ENCODE results near the gene HPN.
"Not testable (repeated sequence)": the region's sequence is repeated elsewhere in the genome, so short reads cannot be mapped to it uniquely, and the experiment has no call there.

Gene HPN

GRCh38 chr19:35041548-35042055, at the start of gene HPN:
Gene HPN (plus strand): TSS chr19:35041721. CDS start chr19:35042507, 786 bp downstream.
- no peak for FAIRE-seq

GRCh38 chr19:34992582-34992981, 48.9 kb upstream of the HPN start:
- not testable (repeated sequence) for FAIRE-seq

GRCh38 chr19:34994286-34994642, 47.3 kb upstream of the HPN start:
- FAIRE-seq = no peak

- no peak for FAIRE-seq
Measured at GRCh38 chr19:34994643-34995541, 46.6 kb upstream of the HPN start.

- no peak for FAIRE-seq
Measured at GRCh38 chr19:34995551-34995950, 46.0 kb upstream of the HPN start.

GRCh38 chr19:34997071-34997617, 44.4 kb upstream of the HPN start:
- FAIRE-seq = no peak

GRCh38 chr19:34998224-34998623, 43.3 kb upstream of the HPN start:
- FAIRE-seq = not testable (repeated sequence)

- no peak for FAIRE-seq
Measured at GRCh38 chr19:34998777-34999497, 42.6 kb upstream of the HPN start.

- FAIRE-seq = no peak
Measured at GRCh38 chr19:34999498-35000337, 41.8 kb upstream of the HPN start, which contains the start of gene GRAMD1A. Gene GRAMD1A (plus strand): TSS chr19:35000323. CDS start chr19:35000479, 156 bp downstream.

GRCh38 chr19:35000338-35000646, 41.2 kb upstream of the HPN start:
- FAIRE-seq = no peak

- FAIRE-seq = peak; percentile 36
Measured at GRCh38 chr19:35000647-35001501, 40.6 kb upstream of the HPN start.

- FAIRE-seq = no peak
Measured at GRCh38 chr19:35002037-35002535, 39.4 kb upstream of the HPN start.

- FAIRE-seq = no peak
Measured at GRCh38 chr19:35004517-35005255, 36.8 kb upstream of the HPN start.

- no peak for FAIRE-seq
Measured at GRCh38 chr19:35005256-35005977, 36.1 kb upstream of the HPN start.

- not testable (repeated sequence) for FAIRE-seq
Measured at GRCh38 chr19:35006007-35006341, 35.5 kb upstream of the HPN start.

- FAIRE-seq = no peak
Measured at GRCh38 chr19:35006342-35006998, 35.1 kb upstream of the HPN start.

- FAIRE-seq = no peak
Measured at GRCh38 chr19:35006999-35007365, 34.5 kb upstream of the HPN start.

GRCh38 chr19:35007427-35007826, 34.1 kb upstream of the HPN start:
- not testable (repeated sequence) for FAIRE-seq

GRCh38 chr19:35008891-35009341, 32.6 kb upstream of the HPN start:
- no peak for FAIRE-seq

All from islet of Langerhans (tissue), 1 donor.